Measurements from ENCODE around the gene EEF1AKMT4. TPM values are rescaled to one million over a fixed set of nuclear protein-coding genes. Genes with fewer than 3 reads are reported as not detected.

EEF1AKMT4 gene
- 1.7 TPM for total RNA-seq
- long read RNA-seq, partial matches to known transcripts, result 0 of 2 reads
- long read RNA-seq, other reads (novel, unspliced or antisense), result 0 of 2 reads

- DNase-seq (ENCODE audit: missing footprints) (peak; percentile 98), ATAC-seq (peak; percentile 99)
- intact Hi-C loops (cut with DNase I), result loop anchor here (1.0 to 5.0 kb wide), 6 partner anchors 62 to 362 kb away; partner anchors contain the start of genes ABCC5, ABCF3, DVL3 and EIF2B5
Measured at GRCh38 chr3:184249412-184250166, at the start of gene EEF1AKMT4. Gene EEF1AKMT4, plus strand, starts transcription at chr3:184249672. Its CDS starts 23 bp downstream, at chr3:184249695.

- intact Hi-C loops (cut with DNase I), result no loop called here
- ATAC-seq (no peak), DNase-seq (ENCODE audit: missing footprints) (no peak)
Measured at GRCh38 chr3:184200825-184201224, 48.6 kb upstream of the EEF1AKMT4 start.

- ATAC-seq (no peak), DNase-seq (ENCODE audit: missing footprints) (no peak)
- intact Hi-C loops (cut with DNase I), result no loop called here
Measured at GRCh38 chr3:184203526-184203925, 45.9 kb upstream of the EEF1AKMT4 start.

GRCh38 chr3:184209146-184209923, 40.1 kb upstream of the EEF1AKMT4 start:
- intact Hi-C loops (cut with DNase I), result no loop called here
- DNase-seq (ENCODE audit: missing footprints) (no peak), ATAC-seq (peak; percentile 56)

DNA sequence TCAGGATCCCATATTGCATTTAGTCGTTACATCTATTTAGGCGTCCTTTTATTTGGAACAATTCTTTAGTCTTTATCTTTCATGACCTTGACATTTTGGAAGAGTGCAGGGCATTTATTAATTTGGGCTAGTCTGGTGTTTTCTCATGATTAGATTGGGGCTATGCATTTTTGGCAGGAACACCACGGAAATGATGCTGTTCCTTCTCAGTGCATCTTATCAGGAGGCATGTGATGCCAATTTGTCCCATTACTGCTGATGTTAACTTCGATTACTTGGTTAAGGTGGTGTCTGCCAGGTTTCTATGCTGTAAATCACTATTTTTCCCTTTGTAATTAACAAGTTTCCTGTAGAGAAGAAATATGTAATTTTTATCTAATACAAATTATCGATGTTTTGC, 38.2 kb upstream of the EEF1AKMT4 start:
- DNase-seq (ENCODE audit: missing footprints) (no peak), ATAC-seq (no peak)
- intact Hi-C loops (cut with DNase I), result no loop called here

GRCh38 chr3:184211718-184212117, 37.8 kb upstream of the EEF1AKMT4 start:
- DNase-seq (ENCODE audit: missing footprints) (no peak), ATAC-seq (no peak)
- intact Hi-C loops (cut with DNase I), result no loop called here

DNA sequence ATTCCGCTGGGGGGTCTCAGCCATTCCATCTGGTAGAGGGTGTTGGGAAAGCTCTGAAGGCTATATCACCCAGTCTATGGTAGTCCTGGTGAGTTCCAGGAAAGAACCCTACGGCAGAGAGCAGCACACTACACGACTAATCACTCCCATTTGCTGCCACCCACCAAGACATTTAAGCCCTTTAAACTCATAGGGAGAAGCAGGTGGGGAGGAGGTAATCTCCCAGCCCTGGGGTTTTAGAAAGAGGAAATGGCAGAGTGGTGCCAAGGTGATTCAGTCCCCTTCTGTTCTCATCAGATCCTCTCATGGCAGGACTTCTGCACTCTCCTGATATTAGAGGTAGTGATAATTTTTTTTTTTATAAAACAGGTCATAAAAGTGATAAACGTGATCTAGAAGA, 30.7 kb upstream of the EEF1AKMT4 start:
- no peak for ATAC-seq
- intact Hi-C loops (cut with DNase I), result no loop called here
- no peak for DNase-seq (ENCODE audit: missing footprints)

- DNase-seq (ENCODE audit: missing footprints) (no peak), ATAC-seq (no peak)
- intact Hi-C loops (cut with DNase I), result no loop called here
Measured at GRCh38 chr3:184222521-184222920, 27.0 kb upstream of the EEF1AKMT4 start.

GRCh38 chr3:184223946-184224345, 25.5 kb upstream of the EEF1AKMT4 start:
- ATAC-seq, result no peak
- no peak for DNase-seq (ENCODE audit: missing footprints)
- intact Hi-C loops (cut with DNase I), result no loop called here

DNA sequence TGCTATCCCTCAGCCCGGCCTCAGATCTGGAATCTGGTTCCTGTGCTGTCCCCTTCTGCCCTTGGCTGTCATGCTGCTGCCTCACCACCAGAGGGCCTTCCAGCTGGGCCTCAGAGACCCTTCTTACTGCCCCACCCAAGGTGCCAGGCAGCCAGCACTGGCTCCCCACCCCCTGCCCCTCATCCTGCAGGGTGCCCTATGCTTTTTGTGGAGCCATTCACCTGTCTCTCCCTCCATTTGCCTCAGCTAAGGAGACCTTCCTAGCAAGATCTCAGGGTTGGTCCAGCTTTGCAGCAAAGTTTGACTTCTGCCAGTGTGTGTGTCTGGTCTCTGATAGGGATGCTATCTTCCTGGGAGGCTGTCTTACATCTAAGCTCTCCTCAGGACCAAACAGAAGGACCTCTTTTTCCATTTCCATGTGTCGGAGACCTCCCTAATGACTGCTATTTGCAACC, 22.0 kb upstream of the EEF1AKMT4 start:
- no peak for ATAC-seq
- no peak for DNase-seq (ENCODE audit: missing footprints)
- intact Hi-C loops (cut with DNase I), result no loop called here

GRCh38 chr3:184228376-184229137, 20.9 kb upstream of the EEF1AKMT4 start:
- intact Hi-C loops (cut with DNase I), result no loop called here
- DNase-seq (ENCODE audit: missing footprints) (no peak), ATAC-seq (no peak)

DNA sequence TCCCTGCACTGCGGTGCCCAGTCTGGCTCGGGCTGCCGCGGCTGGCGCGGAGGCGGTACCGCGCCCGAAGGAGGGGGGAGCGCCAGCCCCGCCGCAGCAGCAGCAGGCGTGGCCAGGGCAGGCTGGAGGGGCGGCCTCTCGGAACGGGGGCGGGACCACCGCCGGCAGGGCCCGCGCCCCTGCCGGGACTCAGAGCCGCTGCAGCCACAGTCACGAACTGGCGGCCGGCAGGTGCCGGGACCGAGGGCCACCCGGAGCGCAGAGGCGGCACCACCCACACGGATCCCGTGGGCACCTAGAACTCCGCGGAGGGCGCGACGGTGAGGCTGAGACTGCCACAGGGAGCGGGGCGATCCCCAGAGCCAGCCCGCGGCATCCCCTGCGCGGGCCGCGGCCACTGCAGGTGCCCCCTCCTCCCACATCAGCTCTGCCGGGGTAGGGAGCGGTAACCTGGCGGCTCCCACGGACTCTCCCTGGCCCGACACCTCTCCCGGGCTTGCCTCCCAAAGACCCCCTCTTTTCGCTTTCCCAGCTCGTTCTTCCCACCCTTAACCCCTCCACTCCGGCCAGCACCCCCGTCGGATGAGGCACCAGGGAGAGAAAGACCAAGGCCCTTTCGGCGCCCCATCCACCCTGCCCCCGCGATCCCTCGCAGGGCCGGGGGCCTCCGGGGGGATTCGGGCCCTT, 19.9 kb upstream of the EEF1AKMT4 start, which contains the start of gene VWA5B2:
Gene VWA5B2, plus strand, starts transcription at position 192 of the 687 bp plus-strand sequence. CDS start 944 bp downstream, outside the sequence.
- no peak for DNase-seq (ENCODE audit: missing footprints)
- ATAC-seq, result peak; percentile 91
- intact Hi-C loops (cut with DNase I), result no loop called here

GRCh38 chr3:184230081-184230602, 19.3 kb upstream of the EEF1AKMT4 start:
- no peak for DNase-seq (ENCODE audit: missing footprints)
- intact Hi-C loops (cut with DNase I), result no loop called here

GRCh38 chr3:184230603-184231528, 18.6 kb upstream of the EEF1AKMT4 start:
- no peak for DNase-seq (ENCODE audit: missing footprints)

More at GRCh38 chr3:184230081-184230602, 19.3 kb upstream of the EEF1AKMT4 start:
- no peak for ATAC-seq

DNA sequence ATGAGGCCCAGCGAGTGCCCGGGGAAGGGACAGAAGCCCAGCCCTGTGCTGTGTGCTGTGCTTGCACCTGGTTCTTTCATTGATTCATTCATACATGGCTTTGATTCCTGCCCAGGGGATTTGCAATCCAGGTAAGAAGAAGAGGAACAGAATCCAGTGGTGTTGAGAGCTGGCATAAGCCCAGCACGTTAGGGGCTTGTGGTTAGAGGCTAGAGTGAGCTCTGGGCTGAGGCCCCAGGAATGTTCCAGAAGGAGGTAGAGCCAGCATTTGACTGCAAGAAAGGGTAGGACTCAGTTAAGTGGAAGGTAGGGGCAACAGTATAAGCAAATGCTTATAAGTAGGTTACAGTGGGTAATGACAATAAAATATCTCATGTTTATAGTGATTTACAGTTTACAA, 17.8 kb upstream of the EEF1AKMT4 start:
- ATAC-seq (no peak), DNase-seq (ENCODE audit: missing footprints) (no peak)
- intact Hi-C loops (cut with DNase I), result no loop called here

More at GRCh38 chr3:184230603-184231528, 18.6 kb upstream of the EEF1AKMT4 start:
- no peak for ATAC-seq
- intact Hi-C loops (cut with DNase I), result no loop called here

DNA sequence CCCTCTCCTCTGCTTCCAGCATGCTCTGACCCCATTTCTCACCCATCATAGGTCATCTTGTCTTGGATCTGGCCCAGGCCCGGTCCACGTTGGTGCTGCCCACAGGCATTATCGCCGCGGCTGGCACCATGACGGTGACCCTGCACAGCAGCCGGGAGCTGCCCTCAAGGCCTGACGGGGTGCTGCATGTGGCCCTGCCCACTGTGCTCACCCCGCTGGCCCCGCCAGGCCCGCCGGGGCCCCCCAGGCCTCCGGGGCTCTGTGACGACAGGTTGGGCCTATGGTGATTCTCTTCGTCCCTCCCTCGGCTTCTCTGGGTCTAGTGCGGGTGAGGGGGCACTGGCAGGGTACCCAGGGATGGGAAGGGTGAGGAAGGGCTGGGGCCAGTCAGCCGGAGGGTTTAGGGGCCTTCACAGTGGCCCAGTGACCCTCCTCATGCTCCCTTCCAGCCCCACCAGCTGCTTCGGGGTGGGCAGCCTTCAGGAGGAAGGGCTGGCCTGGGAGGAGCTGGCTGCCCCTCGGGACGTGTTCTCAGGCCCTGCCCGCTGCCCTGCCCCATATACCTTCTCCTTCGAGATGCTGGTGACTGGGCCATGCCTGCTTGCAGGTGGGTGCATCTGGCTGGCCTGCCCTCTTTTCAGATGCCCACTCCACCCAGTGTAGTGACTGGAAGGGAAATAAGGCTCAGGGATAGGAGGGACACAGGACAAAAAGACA, 16.2 kb upstream of the EEF1AKMT4 start:
- DNase-seq (ENCODE audit: missing footprints) (no peak), ATAC-seq (no peak)
- intact Hi-C loops (cut with DNase I), result no loop called here
